HCT116 (cell line): ENCODE measurements around the gene MEIKIN. TPM values are rescaled to one million over a fixed set of nuclear protein-coding genes. Genes with fewer than 3 reads are reported as not detected.
A peak's percentile ranks its signal among the peaks of the same experiment; 100 is the strongest.

Experiments
- ATAC-seq: fragments of 200-7000 bp; cut with Tn5 transposase; 2 replicates; pipeline ENCODE4 v1.9.1; 2020; ENCODE audit warnings: mild to moderate bottlenecking, moderate library complexity
- BruUV-seq: library from RNA; stranded (reverse); fragments of 400-500 nt; replicated peaks from 2 replicates; lab custom pipeline; 2021; lab: Mats Ljungman, UMichigan
- CTCF ChIA-PET: fragments of 300-600 bp; sonication (Branson Sonifier 250); formaldehyde crosslinking; loops from one replicate; lab custom pipeline; 2021; ENCODE audit warnings: antibody characterized with exemption; lab: Charles Lee
- POLR2A ChIA-PET: fragments of 300-600, 350-600 bp; sonication (Branson Sonifier 250); formaldehyde crosslinking; loops from one replicate; lab custom pipeline; 2021; ENCODE audit warnings: antibody characterized with exemption; lab: Charles Lee
- RAD21 ChIA-PET, 2 experiments: fragments of 300-600 bp; sonication (Branson Sonifier 250); formaldehyde crosslinking; loops; one replicate each; lab custom pipeline; 2023; ENCODE audit warnings: low total read pairs in 2 of 2; ENCODE audit not compliant: uncharacterized antibody in 2 of 2, unreplicated experiment in 2 of 2, low non-redundant PET in 1 of 2; lab: Charles Lee
- DNase-seq: peaks from one replicate; pipeline ENCODE4 v3.0.0-alpha.2; 2010; ENCODE audit warnings: low read depth, low spot score
- H2AFZ ChIP-seq: fragments of 200-600 bp; shearing (Covaris generic), sonication (generic); 2 replicates; pipeline ENCODE4 v1.6.1; 2017; ENCODE audit warnings: low read depth, mixed run types, mixed read lengths, antibody characterized with exemption, low read length; ENCODE audit not compliant: poor library complexity, severe bottlenecking
- H3K27ac ChIP-seq: 2 replicates; pipeline ENCODE4 v1.5.1; 2012; ENCODE audit warnings: low read depth, low read length
- H3K27me3 ChIP-seq: fragments of 200-600 bp; sonication (generic); 2 replicates; pipeline ENCODE4 v1.6.1; 2016; ENCODE audit warnings: mixed run types, low read length, mixed read lengths; ENCODE audit not compliant: insufficient read depth
- H3K36me3 ChIP-seq, 2 experiments: fragments of 200-500 bp in 1 of 2; fragments of 200-600 bp in 1 of 2; sonication (Bioruptor generic) in 1 of 2; sonication (generic) in 1 of 2; 2 replicates each; pipeline versions ENCODE4 v1.5.1 to v1.6.1; 2014 to 2016; ENCODE audit warnings: low read length in 2 of 2, inconsistent platforms in 1 of 2, mixed read lengths in 1 of 2, mixed run types in 1 of 2; ENCODE audit not compliant: insufficient read depth in 2 of 2, control insufficient read depth in 1 of 2
- H3K4me1 ChIP-seq, 2 experiments: fragments of 200-600 bp in 1 of 2; sonication (generic) in 1 of 2; 2 replicates each; pipeline versions ENCODE4 v1.5.1 to v1.6.1; 2012 to 2017; ENCODE audit warnings: low read length in 2 of 2, inconsistent platforms in 1 of 2, mild to moderate bottlenecking in 1 of 2, mixed read lengths in 1 of 2, mixed run types in 1 of 2, moderate library complexity in 1 of 2; ENCODE audit not compliant: insufficient read depth in 2 of 2, control insufficient read depth in 1 of 2
- H3K4me2 ChIP-seq: fragments of 200-600 bp; sonication (generic); 2 replicates; pipeline ENCODE4 v1.6.1; 2017; ENCODE audit warnings: mixed run types, low read length, mixed read lengths
- H3K4me3 ChIP-seq, 2 experiments: fragments of 200-600 bp in 1 of 2; sonication (generic) in 1 of 2; replicated peaks in 1 of 2; 2 replicates each; pipeline ENCODE4 v1.5.1; 2011 to 2016; ENCODE audit warnings: low read length in 2 of 2, control low read depth in 1 of 2, low read depth in 1 of 2, mild to moderate bottlenecking in 1 of 2, mixed read lengths in 1 of 2, mixed run types in 1 of 2
- H3K79me2 ChIP-seq: fragments of 200-600 bp; sonication (generic); 2 replicates; pipeline ENCODE4 v1.6.1; 2017; ENCODE audit warnings: mild to moderate bottlenecking, mixed run types, low read length, moderate library complexity, mixed read lengths; ENCODE audit not compliant: insufficient read depth
- H3K9ac ChIP-seq: fragments of 200-600 bp; sonication (generic); 2 replicates; pipeline ENCODE4 v1.6.1; 2016; ENCODE audit warnings: low read length, mixed read lengths
- H3K9me2 ChIP-seq: fragments of 200-600 bp; sonication (generic), shearing (Covaris generic); 2 replicates; pipeline ENCODE4 v1.6.1; 2017; ENCODE audit warnings: mixed run types, mild to moderate bottlenecking, moderate library complexity; ENCODE audit not compliant: insufficient read depth
- H3K9me3 ChIP-seq, 2 experiments: fragments of 200-500 bp in 1 of 2; fragments of 200-600 bp in 1 of 2; sonication (Bioruptor generic) in 1 of 2; sonication (generic) in 1 of 2; 2 replicates each; pipeline ENCODE4 v1.6.1; 2014 to 2017; ENCODE audit warnings: low read length in 2 of 2, mixed read lengths in 2 of 2, inconsistent platforms in 1 of 2, low read depth in 1 of 2, mild to moderate bottlenecking in 1 of 2, mixed run types in 1 of 2, moderate library complexity in 1 of 2; ENCODE audit not compliant: control insufficient read depth in 1 of 2, insufficient read depth in 1 of 2
- H4K20me1 ChIP-seq: fragments of 200-600 bp; sonication (generic), shearing (Covaris generic); 2 replicates; pipeline ENCODE4 v1.6.1; 2017; ENCODE audit warnings: mixed run types, mild to moderate bottlenecking, moderate library complexity; ENCODE audit not compliant: insufficient read depth
- CBX3 ChIP-seq: IDR thresholded peaks from 2 replicates; pipeline ENCODE4 v1.6.1; 2012; ENCODE audit warnings: low read depth
- EGR1 ChIP-seq: IDR thresholded peaks from 2 replicates; pipeline ENCODE4 v1.6.1; 2012; ENCODE audit warnings: low read depth
- ELF1 ChIP-seq: IDR thresholded peaks from 2 replicates; pipeline ENCODE4 v1.6.1; 2012; ENCODE audit warnings: low read depth, borderline replicate concordance
- EZH2 ChIP-seq: fragments of 200-600 bp; sonication (generic); IDR thresholded peaks from 2 replicates; pipeline ENCODE4 v1.6.1; 2017; ENCODE audit warnings: antibody characterized with exemption, mixed run types
- FOSL1 ChIP-seq: IDR thresholded peaks from 2 replicates; pipeline ENCODE4 v1.6.1; 2012; ENCODE audit warnings: low read depth
- JUND ChIP-seq: IDR thresholded peaks from 2 replicates; pipeline ENCODE4 v1.6.1; 2012
- POLR2A ChIP-seq: IDR thresholded peaks from 2 replicates; pipeline ENCODE4 v1.7.0; 2011; ENCODE audit warnings: borderline replicate concordance; ENCODE audit not compliant: insufficient read depth, insufficient read length; ENCODE audit errors: extremely low read depth
- POLR2AphosphoS5 ChIP-seq: IDR thresholded peaks from 2 replicates; pipeline ENCODE4 v1.6.1; 2011; ENCODE audit warnings: mild to moderate bottlenecking, low read depth, low read length, moderate library complexity
- SIN3A ChIP-seq: IDR thresholded peaks from 2 replicates; pipeline ENCODE4 v1.6.1; 2012; ENCODE audit warnings: low read depth
- SP1 ChIP-seq: IDR thresholded peaks from 2 replicates; pipeline ENCODE4 v1.6.1; 2012; ENCODE audit warnings: low read depth
- TCF7L2 ChIP-seq: IDR thresholded peaks from 2 replicates; pipeline ENCODE4 v1.7.0; 2011; ENCODE audit warnings: borderline replicate concordance, inconsistent platforms; ENCODE audit not compliant: insufficient read depth, insufficient read length; ENCODE audit errors: extremely low read depth
- ZFX ChIP-seq: fragments of 450-650 bp; IDR thresholded peaks from 2 replicates; pipeline ENCODE4 v1.6.1; 2017
- ZNF274 ChIP-seq: fragments of 200-500 bp; sonication (Bioruptor generic); IDR thresholded peaks from 2 replicates; pipeline ENCODE4 v1.6.1; 2014; ENCODE audit warnings: mild to moderate bottlenecking, low read depth, low read length, inconsistent platforms
- intact Hi-C: fragments of 100-400 bp; cut with micrococcal nuclease; formaldehyde crosslinking; loops from 2 replicates; pipeline ENCODE4 v1.10.0; 2022
- total RNA-seq: library from RNA; stranded (reverse); gene quantifications from one replicate; pipeline ENCODE4 v1.2.1, GENCODE V29; 2021; ENCODE audit not compliant: unreplicated experiment
- TF ChIP-seq, protein P1 (sequence below): IDR thresholded peaks from 2 replicates; pipeline ENCODE4 v1.6.1; 2012
- TF ChIP-seq, protein P2 (sequence below): IDR thresholded peaks from 2 replicates; pipeline ENCODE4 v1.6.1; 2012
- TF ChIP-seq, protein P3 (sequence below): IDR thresholded peaks from 2 replicates; pipeline ENCODE4 v1.6.1; 2012; ENCODE audit warnings: low read depth
- TF ChIP-seq, protein P4 (sequence below): IDR thresholded peaks from 2 replicates; pipeline ENCODE4 v1.6.1; 2011; ENCODE audit warnings: mild to moderate bottlenecking, low read length, moderate library complexity; ENCODE audit not compliant: insufficient replicate concordance; ENCODE audit errors: extremely low read depth

Gene MEIKIN
- total RNA-seq, 1 experiment from 2014 or later = not detected

GRCh38 chr5:131796793-131797693 is 148.4 kb downstream of the MEIKIN start, which contains the start of gene FNIP1:
Gene FNIP1, minus strand, starts transcription at chr5:131797017. Its CDS starts 96 bp downstream, at chr5:131796921.
- Histone ChIP-seq H3K79me2 (peaks cover 44% of the 10 kb centered on the region), H2AFZ (no peak within 1 kb of the TSS), H4K20me1 (no peaks in the 10 kb centered on the region), H3K9ac (peak within 1 kb of the TSS; percentile 87), H3K4me1 (peaks cover 4 to 18% of the 10 kb centered on the region in 2 experiments; a peak in 3 of 4 replicates), H3K4me3 (peak within 1 kb of the TSS; percentile 90 to 95), H3K4me2 (peak within 1 kb of the TSS; percentile 83), H3K9me2 (no peaks in the 10 kb centered on the region), H3K9me3 (no peaks in the 10 kb centered on the region), H3K36me3 (no peaks in the 10 kb centered on the region), H3K27me3 (no peaks in the 10 kb centered on the region), H3K27ac (peak within 1 kb of the TSS; percentile 71)
- ChIA-PET RAD21 (interaction anchor here in 1 of 2 experiments (1.0 kb wide), 1 partner anchor 211 kb away, joined by 3 read pairs; no protein-coding TSS in a partner anchor), CTCF (interaction anchor here (0.7 to 1.4 kb wide), 3 partner anchors 14 to 210 kb away, joined by 3 read pairs; no protein-coding TSS in a partner anchor), POLR2A (interaction anchor here (0.7 to 1.1 kb wide), 4 partner anchors 9 to 32 kb away, joined by 3 to 4 read pairs (median 4); no protein-coding TSS in a partner anchor)
- BruUV-seq = TSS peak; percentile 88
- ATAC-seq (peak; percentile 95), DNase-seq (peak; percentile 85)
- intact Hi-C loops = loop anchor here (2.0 to 5.0 kb wide), 3 partner anchors 162 to 375 kb away; partner anchors contain the start of gene RAPGEF6
- TF ChIP-seq SP1 = peak; percentile 92
- peak; percentile 87 for TF ChIP-seq POLR2AphosphoS5
- peak; percentile 95 for TF ChIP-seq SIN3A
- TF ChIP-seq EGR1 = peak; percentile 96
- TF ChIP-seq, protein P1, sequence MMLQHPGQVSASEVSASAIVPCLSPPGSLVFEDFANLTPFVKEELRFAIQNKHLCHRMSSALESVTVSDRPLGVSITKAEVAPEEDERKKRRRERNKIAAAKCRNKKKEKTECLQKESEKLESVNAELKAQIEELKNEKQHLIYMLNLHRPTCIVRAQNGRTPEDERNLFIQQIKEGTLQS = no peak
- peak; percentile 96 for TF ChIP-seq TCF7L2
- peak; percentile 90 for TF ChIP-seq CBX3
- peak; percentile 64 for TF ChIP-seq POLR2A
- TF ChIP-seq ELF1 = no peak
- TF ChIP-seq ZFX = peak; percentile 85
- TF ChIP-seq, protein P2, sequence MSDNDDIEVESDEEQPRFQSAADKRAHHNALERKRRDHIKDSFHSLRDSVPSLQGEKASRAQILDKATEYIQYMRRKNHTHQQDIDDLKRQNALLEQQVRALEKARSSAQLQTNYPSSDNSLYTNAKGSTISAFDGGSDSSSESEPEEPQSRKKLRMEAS = peak; percentile 98
- TF ChIP-seq FOSL1 = peak; percentile 57
- no peak for TF ChIP-seq EZH2
- TF ChIP-seq, protein P3, sequence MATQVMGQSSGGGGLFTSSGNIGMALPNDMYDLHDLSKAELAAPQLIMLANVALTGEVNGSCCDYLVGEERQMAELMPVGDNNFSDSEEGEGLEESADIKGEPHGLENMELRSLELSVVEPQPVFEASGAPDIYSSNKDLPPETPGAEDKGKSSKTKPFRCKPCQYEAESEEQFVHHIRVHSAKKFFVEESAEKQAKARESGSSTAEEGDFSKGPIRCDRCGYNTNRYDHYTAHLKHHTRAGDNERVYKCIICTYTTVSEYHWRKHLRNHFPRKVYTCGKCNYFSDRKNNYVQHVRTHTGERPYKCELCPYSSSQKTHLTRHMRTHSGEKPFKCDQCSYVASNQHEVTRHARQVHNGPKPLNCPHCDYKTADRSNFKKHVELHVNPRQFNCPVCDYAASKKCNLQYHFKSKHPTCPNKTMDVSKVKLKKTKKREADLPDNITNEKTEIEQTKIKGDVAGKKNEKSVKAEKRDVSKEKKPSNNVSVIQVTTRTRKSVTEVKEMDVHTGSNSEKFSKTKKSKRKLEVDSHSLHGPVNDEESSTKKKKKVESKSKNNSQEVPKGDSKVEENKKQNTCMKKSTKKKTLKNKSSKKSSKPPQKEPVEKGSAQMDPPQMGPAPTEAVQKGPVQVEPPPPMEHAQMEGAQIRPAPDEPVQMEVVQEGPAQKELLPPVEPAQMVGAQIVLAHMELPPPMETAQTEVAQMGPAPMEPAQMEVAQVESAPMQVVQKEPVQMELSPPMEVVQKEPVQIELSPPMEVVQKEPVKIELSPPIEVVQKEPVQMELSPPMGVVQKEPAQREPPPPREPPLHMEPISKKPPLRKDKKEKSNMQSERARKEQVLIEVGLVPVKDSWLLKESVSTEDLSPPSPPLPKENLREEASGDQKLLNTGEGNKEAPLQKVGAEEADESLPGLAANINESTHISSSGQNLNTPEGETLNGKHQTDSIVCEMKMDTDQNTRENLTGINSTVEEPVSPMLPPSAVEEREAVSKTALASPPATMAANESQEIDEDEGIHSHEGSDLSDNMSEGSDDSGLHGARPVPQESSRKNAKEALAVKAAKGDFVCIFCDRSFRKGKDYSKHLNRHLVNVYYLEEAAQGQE = no peak
- TF ChIP-seq, protein P4, sequence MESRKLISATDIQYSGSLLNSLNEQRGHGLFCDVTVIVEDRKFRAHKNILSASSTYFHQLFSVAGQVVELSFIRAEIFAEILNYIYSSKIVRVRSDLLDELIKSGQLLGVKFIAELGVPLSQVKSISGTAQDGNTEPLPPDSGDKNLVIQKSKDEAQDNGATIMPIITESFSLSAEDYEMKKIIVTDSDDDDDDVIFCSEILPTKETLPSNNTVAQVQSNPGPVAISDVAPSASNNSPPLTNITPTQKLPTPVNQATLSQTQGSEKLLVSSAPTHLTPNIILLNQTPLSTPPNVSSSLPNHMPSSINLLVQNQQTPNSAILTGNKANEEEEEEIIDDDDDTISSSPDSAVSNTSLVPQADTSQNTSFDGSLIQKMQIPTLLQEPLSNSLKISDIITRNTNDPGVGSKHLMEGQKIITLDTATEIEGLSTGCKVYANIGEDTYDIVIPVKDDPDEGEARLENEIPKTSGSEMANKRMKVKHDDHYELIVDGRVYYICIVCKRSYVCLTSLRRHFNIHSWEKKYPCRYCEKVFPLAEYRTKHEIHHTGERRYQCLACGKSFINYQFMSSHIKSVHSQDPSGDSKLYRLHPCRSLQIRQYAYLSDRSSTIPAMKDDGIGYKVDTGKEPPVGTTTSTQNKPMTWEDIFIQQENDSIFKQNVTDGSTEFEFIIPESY = no peak
- no peak for TF ChIP-seq ZNF274
- peak; percentile 34; the same call in 1 of the 2 replicates for TF ChIP-seq JUND
